Spleen (tissue), 11 donors: Measurements from ENCODE around the gene NBL1. TPM values are rescaled to one million over a fixed set of nuclear protein-coding genes. Genes with fewer than 3 reads are reported as not detected.

ENCODE experiments used
- DNase-seq: peaks from one replicate; pipeline ENCODE4 v3.0.0-alpha.2; 2020
- H3K27ac ChIP-seq, 8 donors: fragments of 200-600 bp; sonication (generic) in 7 of 8; 1 replicate in 4 of 8; 2 replicates in 4 of 8; pipeline versions ENCODE4 v1.5.0 to v1.8.0; 2016 to 2021; ENCODE audit warnings: inconsistent platforms in 4 of 8, mild to moderate bottlenecking in 4 of 8, moderate library complexity in 1 of 8
- H3K27me3 ChIP-seq, 7 donors: fragments of 200-600 bp; sonication (generic) in 6 of 7; replicated peaks in 1 of 7; 1 replicate in 4 of 7; 2 replicates in 3 of 7; pipeline versions ENCODE4 v1.5.0 to v1.8.0; 2016 to 2021; ENCODE audit warnings: inconsistent platforms in 3 of 7, mild to moderate bottlenecking in 1 of 7
- H3K36me3 ChIP-seq, 6 donors: fragments of 200-600 bp; sonication (generic) in 5 of 6; 1 replicate in 4 of 6; 2 replicates in 2 of 6; pipeline versions ENCODE4 v1.5.0 to v1.8.0; 2016 to 2021; ENCODE audit warnings: inconsistent platforms in 2 of 6
- H3K4me1 ChIP-seq, 6 donors: fragments of 200-600 bp; sonication (generic) in 5 of 6; 1 replicate in 3 of 6; 2 replicates in 3 of 6; pipeline versions ENCODE4 v1.5.0 to v1.8.0; 2016 to 2021; ENCODE audit warnings: inconsistent platforms in 3 of 6
- H3K4me3 ChIP-seq, 8 donors: fragments of 200-600 bp; sonication (generic) in 7 of 8; 1 replicate in 4 of 8; 2 replicates in 4 of 8; pipeline versions ENCODE4 v1.5.0 to v1.8.0; 2016 to 2021; ENCODE audit warnings: inconsistent platforms in 4 of 8, mild to moderate bottlenecking in 4 of 8, moderate library complexity in 2 of 8
- H3K9me3 ChIP-seq, 8 donors: fragments of 200-600 bp; sonication (generic) in 7 of 8; 1 replicate in 4 of 8; 2 replicates in 4 of 8; pipeline versions ENCODE4 v1.5.0 to v1.8.0; 2016 to 2021; ENCODE audit warnings: inconsistent platforms in 4 of 8
- CTCF ChIP-seq, 11 experiments: fragments of 200-600 bp in 7 of 11; fragments of 450-650 bp in 4 of 11; sonication (generic) in 4 of 11; IDR thresholded peaks in 8 of 11; conservative IDR thresholded peaks in 3 of 11; 1 replicate in 7 of 11; 2 replicates in 4 of 11; pipeline versions ENCODE4 v1.4.0 to v1.8.0; 2016 to 2021; ENCODE audit warnings: antibody characterized with exemption in 11 of 11, inconsistent platforms in 4 of 11, mild to moderate bottlenecking in 1 of 11
- POLR2A ChIP-seq, 3 donors: fragments of 450-650 bp; IDR thresholded peaks; one replicate each; pipeline ENCODE4 v1.5.1; 2017; ENCODE audit warnings: antibody characterized with exemption in 3 of 3, mild to moderate bottlenecking in 1 of 3
- POLR2AphosphoS5 ChIP-seq, 3 donors: sonication (generic); formaldehyde crosslinking; IDR thresholded peaks; one replicate each; pipeline ENCODE4 v1.5.1; 2017; ENCODE audit warnings: antibody characterized with exemption in 3 of 3
- WGBS, 5 donors: extraction: QIAGEN DNeasy Blood & Tissue Kit in 3 of 5; methylation state at CpG; one replicate each; pipeline versions ENCODE4 v1.1.5 to v1.1.7; 2013 to 2018; 5-methylcytosine and 5-hydroxymethylcytosine counted together
- intact Hi-C: fragments of 100-400 bp; cut with DNase I; formaldehyde crosslinking; loops from one replicate; pipeline ENCODE4 v1.15.0; 2023; ENCODE audit warnings: low total_unique reads
- polyA plus RNA-seq, 3 donors: library from polyadenylated mRNA; stranded (reverse); fragments of 200-250 nt; gene quantifications; one replicate each; pipeline ENCODE4 v1.2.1, GENCODE V29; 2013
- total RNA-seq, 7 donors: library from RNA; depleted of rRNA in 3 of 7; stranded (reverse); fragments of >200 nt in 3 of 7; fragmentation: NEBNext Ultra II Directional in 4 of 7; extraction: Animal tissue kit (Norgen Biotek cat#: 25700) in 4 of 7; gene quantifications; one replicate each; pipeline versions ENCODE4 v1.1.0 to v1.2.1, GENCODE V29; 2016 to 2021
- donor health status: healthy with polysubstance abuse.
- donor health status: DM: no; HTN: no; CAD: no; lungs with moderate emphysema.
- donor health status: DM: no; HTN: no; CAD: no.
- donor health status: Bipolar disorder and iron deficiency.
- donor health status: healthy.
- donor health status: DM: no; HTN: no; CAD: no.
- donor health status: DM: yes; HTN: yes; CAD: no.

NBL1 gene
- total and polyA plus RNA-seq, 10 donors, result 9.9 to 50.1 (median 17.6) TPM

GRCh38 chr1:19648689-19649088 is 4.6 kb downstream of the NBL1 start:
- Histone ChIP-seq H3K9me3 (no peaks in the 10 kb centered on the region), H3K4me3 (no peak overlapping the region), H3K27me3 (peaks cover 0 to 37% (median 16%) of the 10 kb centered on the region in 7 donors), H3K4me1 (peaks cover 10 to 76% (median 44%) of the 10 kb centered on the region in 6 donors), H3K27ac (peak overlapping the region in 1 of 8 donors; percentile 14), H3K36me3 (no peaks in the 10 kb centered on the region)
- WGBS, 5 donors, result 65 to 81% (median 77%) methylated on average over 8 to 11 of the region's 11 CpGs
- intact Hi-C loops, result no loop called here
- DNase-seq, result no peak
- TF ChIP-seq CTCF (IDR thresholded peaks at IDR 0.05 in 8 of 11, conservative IDR thresholded peaks at IDR 0.05 in 3 of 11), result no peak
- TF ChIP-seq POLR2AphosphoS5 (IDR thresholded peaks at IDR 0.05), result no peak
- no peak for TF ChIP-seq POLR2A (IDR thresholded peaks at IDR 0.05)

- intact Hi-C loops, result loop anchor here (5.0 kb wide), 2 partner anchors 258 to 468 kb away; no protein-coding TSS in a partner anchor
- WGBS, 5 donors, result 38 to 58% (median 43%) methylated on average over 12 of the region's 12 CpGs
- no peak for DNase-seq
- peaks cover 0 to 20% (median 4%) of the 10 kb centered on the region in 7 donors for H3K27me3 ChIP-seq
- peak overlapping the region in 6 of 8 donors; percentile 12 to 74 (median 40) for H3K27ac ChIP-seq
- peaks cover 7 to 67% (median 35%) of the 10 kb centered on the region in 6 donors for H3K4me1 ChIP-seq
- H3K9me3 ChIP-seq, result no peaks in the 10 kb centered on the region
- H3K36me3 ChIP-seq, result no peaks in the 10 kb centered on the region
- peak overlapping the region in 1 of 8 donors; percentile 13 for H3K4me3 ChIP-seq
- TF ChIP-seq POLR2AphosphoS5 (IDR thresholded peaks at IDR 0.05), result no peak
- TF ChIP-seq CTCF (IDR thresholded peaks at IDR 0.05 in 8 of 11, conservative IDR thresholded peaks at IDR 0.05 in 3 of 11), result no peak
Observed at GRCh38 chr1:19650416-19651140, 6.5 kb downstream of the NBL1 start.

GRCh38 chr1:19651141-19651737 is 7.1 kb downstream of the NBL1 start:
- intact Hi-C loops, result loop anchor here (5.0 kb wide), 2 partner anchors 259 to 469 kb away; no protein-coding TSS in a partner anchor
- Histone ChIP-seq H3K4me1 (peaks cover 7 to 60% (median 32%) of the 10 kb centered on the region in 6 donors), H3K9me3 (no peaks in the 10 kb centered on the region), H3K36me3 (no peaks in the 10 kb centered on the region), H3K27ac (peak overlapping the region in 6 of 8 donors; percentile 27 to 74 (median 48)), H3K27me3 (peaks cover 0 to 14% (median 0%) of the 10 kb centered on the region in 7 donors), H3K4me3 (peak overlapping the region in 1 of 8 donors; percentile 13)
- WGBS, 5 donors, result 30 to 38% (median 31%) methylated on average over 10 to 11 of the region's 11 CpGs
- TF ChIP-seq POLR2AphosphoS5 (IDR thresholded peaks at IDR 0.05) (peak in 2 of 3 donors; percentile 23 to 51), CTCF (IDR thresholded peaks at IDR 0.05 in 8 of 11, conservative IDR thresholded peaks at IDR 0.05 in 3 of 11) (peak; percentile 26 to 76 (median 59)), POLR2A (IDR thresholded peaks at IDR 0.05) (no peak)
- DNase-seq, result no peak

GRCh38 chr1:19654386-19654785 is 10.3 kb downstream of the NBL1 start:
- Histone ChIP-seq H3K9me3 (no peaks in the 10 kb centered on the region), H3K27ac (no peak overlapping the region), H3K4me1 (peaks cover 7 to 37% (median 22%) of the 10 kb centered on the region in 6 donors), H3K4me3 (no peak overlapping the region), H3K27me3 (peaks cover 0 to 4% (median 0%) of the 10 kb centered on the region in 7 donors), H3K36me3 (peaks cover 0 to 3% (median 0%) of the 10 kb centered on the region in 6 donors)
- WGBS, 5 donors, result 89 to 95% (median 93%) methylated on average over 5 of the region's 5 CpGs
- intact Hi-C loops, result loop anchor here (5.0 kb wide), 2 partner anchors 262 to 472 kb away; no protein-coding TSS in a partner anchor
- no peak for DNase-seq
- TF ChIP-seq POLR2A (IDR thresholded peaks at IDR 0.05), result no peak
- TF ChIP-seq POLR2AphosphoS5 (IDR thresholded peaks at IDR 0.05), result no peak
- TF ChIP-seq CTCF (IDR thresholded peaks at IDR 0.05 in 8 of 11, conservative IDR thresholded peaks at IDR 0.05 in 3 of 11), result no peak
